HEK293 (cell line): ENCODE measurements around the gene SAXO1.

Experiments
- CTCF ChIA-PET: fragments of 350-600 bp; formaldehyde crosslinking; extraction: SDS; loops from one replicate; lab custom pipeline; 2021; ENCODE audit warnings: antibody characterized with exemption; lab: Yijun Ruan, JAX
- POLR2A ChIA-PET: fragments of 300-600 bp; formaldehyde crosslinking; extraction: SDS; loops from one replicate; lab custom pipeline; 2020; ENCODE audit warnings: antibody characterized with exemption, inconsistent platforms; lab: Yijun Ruan, JAX
- H3K27ac ChIP-seq: fragments of 200-500 bp; sonication (Bioruptor generic); 2 replicates; pipeline ENCODE4 v1.5.1; 2014; ENCODE audit warnings: low read depth, low read length, control low read depth, inconsistent platforms; ENCODE audit errors: extremely low read depth
- H3K36me3 ChIP-seq, 2 experiments: fragments of 200-500 bp in 1 of 2; sonication (Bioruptor generic) in 1 of 2; 1 replicate in 1 of 2; 2 replicates in 1 of 2; pipeline ENCODE4 v1.5.1; 2014 to 2017; ENCODE audit warnings: inconsistent platforms in 2 of 2, low read length in 2 of 2; ENCODE audit not compliant: control insufficient read depth in 2 of 2, insufficient read depth in 1 of 2
- H3K4me1 ChIP-seq: fragments of 200-500 bp; sonication (Bioruptor generic); 2 replicates; pipeline ENCODE4 v1.5.1; 2014; ENCODE audit warnings: mild to moderate bottlenecking, low read length, inconsistent platforms; ENCODE audit not compliant: control insufficient read depth, insufficient read depth
- H3K4me3 ChIP-seq: 2 replicates; pipeline ENCODE4 v1.5.1; 2011; ENCODE audit warnings: low read depth, mild to moderate bottlenecking, control low read depth, low read length, moderate library complexity
- H3K9me3 ChIP-seq: fragments of 200-500 bp; sonication (Bioruptor generic); 2 replicates; pipeline ENCODE4 v1.5.1; 2014; ENCODE audit warnings: low read depth, low read length, inconsistent platforms; ENCODE audit not compliant: control insufficient read depth, insufficient read depth
- BCL11B ChIP-seq: fragments of 450-650 bp; formaldehyde crosslinking; IDR thresholded peaks from 2 replicates; pipeline ENCODE4 v1.5.1; 2016; ENCODE audit warnings: low read depth, missing biosample characterization, missing genetic modification characterization
- PATZ1 ChIP-seq: fragments of 450-650 bp; formaldehyde crosslinking; IDR thresholded peaks from 2 replicates; pipeline ENCODE4 v1.5.1; 2016; ENCODE audit warnings: missing biosample characterization, missing genetic modification characterization
- SCRT2 ChIP-seq: fragments of 450-650 bp; formaldehyde crosslinking; IDR thresholded peaks from 2 replicates; pipeline ENCODE4 v1.5.1; 2016; ENCODE audit warnings: missing biosample characterization, missing genetic modification characterization
- TRIM28 ChIP-seq: IDR thresholded peaks from 2 replicates; pipeline ENCODE4 v1.6.1; 2011; ENCODE audit warnings: low read length, control low read depth, borderline replicate concordance
- YY2 ChIP-seq: fragments of 450-650 bp; formaldehyde crosslinking; IDR thresholded peaks from 2 replicates; pipeline ENCODE4 v1.5.1; 2016; ENCODE audit warnings: missing biosample characterization, missing genetic modification characterization
- ZBTB44 ChIP-seq: fragments of 450-650 bp; IDR thresholded peaks from 2 replicates; pipeline ENCODE4 v1.5.1; 2018; ENCODE audit warnings: missing biosample characterization, mild to moderate bottlenecking, missing genetic modification characterization
- ZFP3 ChIP-seq: fragments of 450-650 bp; formaldehyde crosslinking; IDR thresholded peaks from 2 replicates; pipeline ENCODE4 v1.5.1; 2016; ENCODE audit warnings: low read depth, missing biosample characterization, missing genetic modification characterization
- ZNF112 ChIP-seq: fragments of 450-650 bp; formaldehyde crosslinking; IDR thresholded peaks from 2 replicates; pipeline ENCODE4 v1.5.0; 2017; ENCODE audit warnings: missing biosample characterization, missing genetic modification characterization
- ZNF121 ChIP-seq: fragments of 450-650 bp; formaldehyde crosslinking; IDR thresholded peaks from 2 replicates; pipeline ENCODE4 v1.5.1; 2016; ENCODE audit warnings: missing biosample characterization, missing genetic modification characterization
- ZNF146 ChIP-seq: fragments of 450-650 bp; formaldehyde crosslinking; IDR thresholded peaks from 2 replicates; pipeline ENCODE4 v1.5.1; 2016; ENCODE audit warnings: missing biosample characterization, missing genetic modification characterization
- ZNF274 ChIP-seq, 2 experiments: fragments of 200-500 bp in 1 of 2; fragments of 450-650 bp in 1 of 2; sonication (Bioruptor generic) in 1 of 2; formaldehyde crosslinking in 1 of 2; IDR thresholded peaks; 2 replicates each; pipeline versions ENCODE4 v1.5.1 to v1.6.1; 2014 to 2016; ENCODE audit warnings: borderline replicate concordance in 1 of 2, inconsistent platforms in 1 of 2, low read length in 1 of 2, missing biosample characterization in 1 of 2, missing genetic modification characterization in 1 of 2
- ZNF280D ChIP-seq: fragments of 450-650 bp; formaldehyde crosslinking; IDR thresholded peaks from 2 replicates; pipeline ENCODE4 v1.5.1; 2016; ENCODE audit warnings: missing biosample characterization, missing genetic modification characterization
- ZNF394 ChIP-seq: fragments of 450-650 bp; formaldehyde crosslinking; IDR thresholded peaks from 2 replicates; pipeline ENCODE4 v1.5.1; 2016; ENCODE audit warnings: missing biosample characterization, missing genetic modification characterization, mild to moderate bottlenecking, moderate library complexity, borderline replicate concordance
- ZNF416 ChIP-seq: fragments of 450-650 bp; formaldehyde crosslinking; IDR thresholded peaks from 2 replicates; pipeline ENCODE4 v1.5.1; 2016; ENCODE audit warnings: missing biosample characterization, missing genetic modification characterization
- ZNF521 ChIP-seq: fragments of 450-650 bp; formaldehyde crosslinking; IDR thresholded peaks from 2 replicates; pipeline ENCODE4 v1.5.1; 2017; ENCODE audit warnings: missing biosample characterization, mild to moderate bottlenecking, missing genetic modification characterization
- ZNF529 ChIP-seq: fragments of 450-650 bp; formaldehyde crosslinking; IDR thresholded peaks from 2 replicates; pipeline ENCODE4 v1.5.1; 2017; ENCODE audit warnings: missing genetic modification characterization, missing biosample characterization; ENCODE audit not compliant: insufficient replicate concordance
- ZNF548 ChIP-seq: fragments of 450-650 bp; formaldehyde crosslinking; IDR thresholded peaks from 2 replicates; pipeline ENCODE4 v1.5.1; 2016; ENCODE audit warnings: missing biosample characterization, missing genetic modification characterization
- ZNF561 ChIP-seq: fragments of 450-650 bp; IDR thresholded peaks from 2 replicates; pipeline ENCODE4 v1.5.1; 2018; ENCODE audit warnings: missing biosample characterization, missing genetic modification characterization, borderline replicate concordance
- ZNF629 ChIP-seq: fragments of 450-650 bp; formaldehyde crosslinking; IDR thresholded peaks from 2 replicates; pipeline ENCODE4 v1.5.1; 2017; ENCODE audit warnings: missing biosample characterization, missing genetic modification characterization
- ZNF654 ChIP-seq: fragments of 450-650 bp; formaldehyde crosslinking; IDR thresholded peaks from 2 replicates; pipeline ENCODE4 v1.5.1; 2016; ENCODE audit warnings: low read depth, missing biosample characterization, missing genetic modification characterization
- ZNF785 ChIP-seq: fragments of 450-650 bp; formaldehyde crosslinking; IDR thresholded peaks from 2 replicates; pipeline ENCODE4 v1.5.1; 2016; ENCODE audit warnings: missing biosample characterization, missing genetic modification characterization
- ZNF843 ChIP-seq: fragments of 450-650 bp; formaldehyde crosslinking; IDR thresholded peaks from 2 replicates; pipeline ENCODE4 v1.5.1; 2016; ENCODE audit warnings: missing biosample characterization, missing genetic modification characterization
- TF ChIP-seq, protein P1 (sequence below): fragments of 450-650 bp; formaldehyde crosslinking; IDR thresholded peaks from 2 replicates; pipeline ENCODE4 v1.5.1; 2016; ENCODE audit warnings: missing biosample characterization, missing genetic modification characterization
- TF ChIP-seq, protein P2 (sequence below): fragments of 450-650 bp; formaldehyde crosslinking; IDR thresholded peaks from 2 replicates; pipeline ENCODE4 v1.5.1; 2017; ENCODE audit warnings: missing biosample characterization, missing genetic modification characterization

Gene SAXO1

GRCh38 chr9:19026375-19026774, 6.6 kb downstream of the SAXO1 start:
- H3K9me3 ChIP-seq: no peaks in the 10 kb centered on the region
- no peak overlapping the region for H3K27ac ChIP-seq
- ChIA-PET POLR2A (no interaction called here), CTCF (interaction anchor here (0.5 to 2.8 kb wide), 10 partner anchors 13 to 1296 kb away, joined by 3 to 14 read pairs (median 3); partner anchors contain the start of gene RRAGA)
- H3K4me1 ChIP-seq: no peaks in the 10 kb centered on the region
- TF ChIP-seq ZNF112 (tag by site-specific recombination) (no peak), ZNF146 (tag by site-specific recombination) (no peak), ZNF416 (tag by site-specific recombination) (no peak), ZNF521 (tag by site-specific recombination) (no peak), ZNF274 (IDR thresholded peaks at IDR 0.05; ENCODE audit: low read length) (no peak), ZNF274 (tag by site-specific recombination; IDR thresholded peaks at IDR 0.05; ENCODE audit: borderline replicate concordance) (no peak), ZNF529 (tag by site-specific recombination) (no peak), ZNF394 (tag by site-specific recombination) (no peak), SCRT2 (tag by site-specific recombination) (no peak), ZNF654 (no peak), PATZ1 (tag by site-specific recombination) (no peak), TRIM28 (no peak), ZNF121 (tag by site-specific recombination) (no peak), ZNF629 (no peak)
- TF ChIP-seq, protein P1, sequence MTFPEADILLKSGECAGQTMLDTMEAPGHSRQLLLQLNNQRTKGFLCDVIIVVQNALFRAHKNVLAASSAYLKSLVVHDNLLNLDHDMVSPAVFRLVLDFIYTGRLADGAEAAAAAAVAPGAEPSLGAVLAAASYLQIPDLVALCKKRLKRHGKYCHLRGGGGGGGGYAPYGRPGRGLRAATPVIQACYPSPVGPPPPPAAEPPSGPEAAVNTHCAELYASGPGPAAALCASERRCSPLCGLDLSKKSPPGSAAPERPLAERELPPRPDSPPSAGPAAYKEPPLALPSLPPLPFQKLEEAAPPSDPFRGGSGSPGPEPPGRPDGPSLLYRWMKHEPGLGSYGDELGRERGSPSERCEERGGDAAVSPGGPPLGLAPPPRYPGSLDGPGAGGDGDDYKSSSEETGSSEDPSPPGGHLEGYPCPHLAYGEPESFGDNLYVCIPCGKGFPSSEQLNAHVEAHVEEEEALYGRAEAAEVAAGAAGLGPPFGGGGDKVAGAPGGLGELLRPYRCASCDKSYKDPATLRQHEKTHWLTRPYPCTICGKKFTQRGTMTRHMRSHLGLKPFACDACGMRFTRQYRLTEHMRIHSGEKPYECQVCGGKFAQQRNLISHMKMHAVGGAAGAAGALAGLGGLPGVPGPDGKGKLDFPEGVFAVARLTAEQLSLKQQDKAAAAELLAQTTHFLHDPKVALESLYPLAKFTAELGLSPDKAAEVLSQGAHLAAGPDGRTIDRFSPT (tag by site-specific recombination): no peak
- TF ChIP-seq, protein P2, sequence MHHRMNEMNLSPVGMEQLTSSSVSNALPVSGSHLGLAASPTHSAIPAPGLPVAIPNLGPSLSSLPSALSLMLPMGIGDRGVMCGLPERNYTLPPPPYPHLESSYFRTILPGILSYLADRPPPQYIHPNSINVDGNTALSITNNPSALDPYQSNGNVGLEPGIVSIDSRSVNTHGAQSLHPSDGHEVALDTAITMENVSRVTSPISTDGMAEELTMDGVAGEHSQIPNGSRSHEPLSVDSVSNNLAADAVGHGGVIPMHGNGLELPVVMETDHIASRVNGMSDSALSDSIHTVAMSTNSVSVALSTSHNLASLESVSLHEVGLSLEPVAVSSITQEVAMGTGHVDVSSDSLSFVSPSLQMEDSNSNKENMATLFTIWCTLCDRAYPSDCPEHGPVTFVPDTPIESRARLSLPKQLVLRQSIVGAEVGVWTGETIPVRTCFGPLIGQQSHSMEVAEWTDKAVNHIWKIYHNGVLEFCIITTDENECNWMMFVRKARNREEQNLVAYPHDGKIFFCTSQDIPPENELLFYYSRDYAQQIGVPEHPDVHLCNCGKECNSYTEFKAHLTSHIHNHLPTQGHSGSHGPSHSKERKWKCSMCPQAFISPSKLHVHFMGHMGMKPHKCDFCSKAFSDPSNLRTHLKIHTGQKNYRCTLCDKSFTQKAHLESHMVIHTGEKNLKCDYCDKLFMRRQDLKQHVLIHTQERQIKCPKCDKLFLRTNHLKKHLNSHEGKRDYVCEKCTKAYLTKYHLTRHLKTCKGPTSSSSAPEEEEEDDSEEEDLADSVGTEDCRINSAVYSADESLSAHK (tag by site-specific recombination): no peak
- TF ChIP-seq, all 188 proteins: peak for 0
- H3K36me3 ChIP-seq: no peaks in the 10 kb centered on the region
- H3K4me3 ChIP-seq: no peak overlapping the region

GRCh38 chr9:19023078-19023477, 9.9 kb downstream of the SAXO1 start:
- CTCF ChIA-PET: no interaction called here
- H3K36me3 ChIP-seq: no peaks in the 10 kb centered on the region
- no peak overlapping the region for H3K4me3 ChIP-seq
- POLR2A ChIA-PET: no interaction called here
- no peaks in the 10 kb centered on the region for H3K4me1 ChIP-seq
- H3K27ac ChIP-seq: no peak overlapping the region
- H3K9me3 ChIP-seq: no peaks in the 10 kb centered on the region
- no peak for TF ChIP-seq BCL11B (tag by site-specific recombination)
- no peak for TF ChIP-seq YY2
- no peak for TF ChIP-seq ZNF843
- TF ChIP-seq ZBTB44 (tag by site-specific recombination): no peak
- TF ChIP-seq ZFP3 (tag by site-specific recombination): no peak
- TF ChIP-seq ZNF548 (tag by site-specific recombination): no peak
- no peak for TF ChIP-seq ZNF561
- no peak for TF ChIP-seq ZNF280D (tag by site-specific recombination)
- no peak for TF ChIP-seq ZNF785 (tag by site-specific recombination)
